Sigmoid colon (tissue), 7 donors: ENCODE results near the gene KDM5A. TPM values are rescaled to one million over a fixed set of nuclear protein-coding genes. Genes with fewer than 3 reads are reported as not detected.

Experiments
- DNase-seq: peaks from one replicate; pipeline ENCODE4 v3.0.0-alpha.2; 2019
- H3K27ac ChIP-seq, 4 donors: fragments of 200-600 bp; sonication (generic); one replicate each; pipeline ENCODE4 v1.5.1; 2016 to 2019; ENCODE audit warnings: mild to moderate bottlenecking in 1 of 4
- H3K27me3 ChIP-seq, 3 donors: fragments of 200-600 bp; sonication (generic); one replicate each; pipeline ENCODE4 v1.5.1; 2019; ENCODE audit warnings: mild to moderate bottlenecking in 1 of 3
- H3K36me3 ChIP-seq, 4 donors: fragments of 200-600 bp; sonication (generic); one replicate each; pipeline ENCODE4 v1.5.1; 2016 to 2019
- H3K4me1 ChIP-seq, 4 donors: fragments of 200-600 bp; sonication (generic); one replicate each; pipeline ENCODE4 v1.5.1; 2017 to 2019
- H3K4me3 ChIP-seq, 4 donors: fragments of 200-600 bp; sonication (generic); one replicate each; pipeline ENCODE4 v1.5.1; 2017 to 2019; ENCODE audit warnings: mild to moderate bottlenecking in 2 of 4, moderate library complexity in 1 of 4
- H3K9me3 ChIP-seq, 4 donors: fragments of 200-600 bp in 3 of 4; sonication (generic) in 3 of 4; one replicate each; pipeline versions ENCODE4 v1.5.1 to v1.6.1; 2013 to 2019
- CTCF ChIP-seq, 4 experiments: fragments of 450-650 bp in 3 of 4; fragments of 200-600 bp in 1 of 4; IDR thresholded peaks; one replicate each; pipeline ENCODE4 v1.5.1; 2016 to 2019; ENCODE audit warnings: antibody characterized with exemption in 4 of 4, mild to moderate bottlenecking in 3 of 4, moderate library complexity in 2 of 4
- EP300 ChIP-seq, 4 donors: sonication (generic); formaldehyde crosslinking; IDR thresholded peaks; one replicate each; pipeline ENCODE4 v1.6.1; 2017; ENCODE audit warnings: antibody characterized with exemption in 4 of 4
- POLR2A ChIP-seq, 2 donors: fragments of 450-650 bp; IDR thresholded peaks; one replicate each; pipeline ENCODE4 v1.6.1; 2016; ENCODE audit warnings: antibody characterized with exemption in 2 of 2, mild to moderate bottlenecking in 2 of 2, moderate library complexity in 2 of 2
- POLR2AphosphoS5 ChIP-seq, 4 donors: sonication (generic); formaldehyde crosslinking; IDR thresholded peaks; one replicate each; pipeline ENCODE4 v1.6.1; 2017; ENCODE audit warnings: antibody characterized with exemption in 4 of 4
- WGBS, 2 donors: extraction: QIAGEN DNeasy Blood & Tissue Kit; methylation state at CpG; one replicate each; pipeline ENCODE4 v1.1.7; 2013; 5-methylcytosine and 5-hydroxymethylcytosine counted together
- intact Hi-C: fragments of 100-400 bp; cut with DNase I; formaldehyde crosslinking; loops from one replicate; pipeline ENCODE4 v1.15.1; 2023
- polyA plus RNA-seq, 3 donors: library from polyadenylated mRNA; stranded (reverse); fragments of 200-250 nt; gene quantifications; one replicate each; pipeline ENCODE4 v1.2.3, GENCODE V29; 2013
- total RNA-seq, 4 donors: library from RNA; depleted of rRNA; stranded (reverse); fragments of >200 nt; gene quantifications; one replicate each; pipeline ENCODE4 v1.1.0, GENCODE V29; 2016
- donor health status: healthy with polysubstance abuse.
- donor health status: Bipolar disorder and iron deficiency.
- donor health status: healthy.

KDM5A gene
- total and polyA plus RNA-seq, 7 donors, result 5.4 to 65.6 (median 34.2) TPM

- no peak overlapping the region for H3K4me3 ChIP-seq
- H3K4me1 ChIP-seq, result no peaks in the 10 kb centered on the region
- TF ChIP-seq POLR2A (IDR thresholded peaks at IDR 0.05) (no peak), EP300 (IDR thresholded peaks at IDR 0.05) (no peak), CTCF (IDR thresholded peaks at IDR 0.05) (no peak), POLR2AphosphoS5 (IDR thresholded peaks at IDR 0.05) (no peak)
- H3K9me3 ChIP-seq, result no peaks in the 10 kb centered on the region
- no peak overlapping the region for H3K27ac ChIP-seq
- H3K27me3 ChIP-seq, result peaks cover 4 to 59% (median 27%) of the 10 kb centered on the region in 3 donors
- WGBS, 2 donors, result 68 to 77% methylated on average over 14 of the region's 14 CpGs
- DNase-seq, result no peak
- no peaks in the 10 kb centered on the region for H3K36me3 ChIP-seq
- intact Hi-C loops, result no loop called here
These were observed 131.4 kb downstream of the KDM5A start for GRCh38 chr12:257521-258321.

DNA sequence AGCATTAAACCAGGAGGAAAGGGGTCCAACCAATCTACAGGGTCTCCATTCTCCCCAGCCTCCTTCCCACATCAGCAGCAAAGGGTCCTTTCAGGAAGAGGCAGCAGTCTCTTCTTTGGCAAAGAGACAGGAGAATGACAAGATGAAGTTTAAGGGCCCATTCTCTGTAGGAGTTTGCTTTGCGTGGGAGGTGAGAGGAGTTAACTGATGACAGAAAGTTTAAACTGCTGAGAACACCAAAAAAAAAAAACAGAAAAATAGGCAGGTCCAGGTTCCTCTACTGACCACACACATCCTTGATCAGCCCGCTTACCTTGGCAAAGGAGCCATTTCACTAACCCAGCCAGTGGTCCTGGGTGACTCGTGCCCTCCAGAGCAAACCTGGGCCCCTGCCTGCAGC lies 132.2 kb downstream of the KDM5A start:
- no peak for DNase-seq
- no peak overlapping the region for H3K4me3 ChIP-seq
- WGBS, 2 donors, result 78 to 85% methylated on average over 3 of the region's 3 CpGs
- peaks cover 4 to 52% (median 23%) of the 10 kb centered on the region in 3 donors for H3K27me3 ChIP-seq
- no peaks in the 10 kb centered on the region for H3K36me3 ChIP-seq
- H3K9me3 ChIP-seq, result no peaks in the 10 kb centered on the region
- H3K27ac ChIP-seq, result no peak overlapping the region
- no peak for TF ChIP-seq POLR2A (IDR thresholded peaks at IDR 0.05)
- no peak for TF ChIP-seq CTCF (IDR thresholded peaks at IDR 0.05)
- no peak for TF ChIP-seq EP300 (IDR thresholded peaks at IDR 0.05)
- TF ChIP-seq POLR2AphosphoS5 (IDR thresholded peaks at IDR 0.05), result no peak
- no peaks in the 10 kb centered on the region for H3K4me1 ChIP-seq
- intact Hi-C loops, result no loop called here

GRCh38 chr12:256225-256624 lies 132.9 kb downstream of the KDM5A start:
- Histone ChIP-seq H3K27ac (no peak overlapping the region), H3K4me3 (no peak overlapping the region), H3K36me3 (no peaks in the 10 kb centered on the region), H3K4me1 (no peaks in the 10 kb centered on the region), H3K27me3 (peaks cover under 1 to 45% (median 16%) of the 10 kb centered on the region in 3 donors), H3K9me3 (no peaks in the 10 kb centered on the region)
- intact Hi-C loops, result no loop called here
- TF ChIP-seq EP300 (IDR thresholded peaks at IDR 0.05) (no peak), CTCF (IDR thresholded peaks at IDR 0.05) (no peak), POLR2A (IDR thresholded peaks at IDR 0.05) (no peak), POLR2AphosphoS5 (IDR thresholded peaks at IDR 0.05) (no peak)
- WGBS, 2 donors, result 93% methylated on average over 6 of the region's 6 CpGs
- no peak for DNase-seq

- no peaks in the 10 kb centered on the region for H3K36me3 ChIP-seq
- H3K9me3 ChIP-seq, result no peaks in the 10 kb centered on the region
- H3K27me3 ChIP-seq, result peaks cover 0 to 34% (median 13%) of the 10 kb centered on the region in 3 donors
- no peak overlapping the region for H3K4me3 ChIP-seq
- H3K27ac ChIP-seq, result no peak overlapping the region
- 82 to 84% methylated on average over 9 of the region's 9 CpGs for WGBS, 2 donors
- no peaks in the 10 kb centered on the region for H3K4me1 ChIP-seq
- intact Hi-C loops, result no loop called here
- TF ChIP-seq POLR2A (IDR thresholded peaks at IDR 0.05), result no peak
- TF ChIP-seq POLR2AphosphoS5 (IDR thresholded peaks at IDR 0.05), result no peak
- no peak for TF ChIP-seq CTCF (IDR thresholded peaks at IDR 0.05)
- TF ChIP-seq EP300 (IDR thresholded peaks at IDR 0.05), result no peak
- DNase-seq, result no peak
These were observed 134.2 kb downstream of the KDM5A start for GRCh38 chr12:254912-255311.
